GM19193 (cell line): ENCODE results near the gene TMEM260.
A peak's percentile ranks its signal among the peaks of the same experiment; 100 is the strongest.

Experiments used
- POLR2A ChIP-seq: IDR thresholded peaks from 4 replicates; pipeline ENCODE4 v1.6.1; 2011; ENCODE audit not compliant: insufficient read depth, insufficient read length; ENCODE audit errors: extremely low read depth

Gene TMEM260

DNA sequence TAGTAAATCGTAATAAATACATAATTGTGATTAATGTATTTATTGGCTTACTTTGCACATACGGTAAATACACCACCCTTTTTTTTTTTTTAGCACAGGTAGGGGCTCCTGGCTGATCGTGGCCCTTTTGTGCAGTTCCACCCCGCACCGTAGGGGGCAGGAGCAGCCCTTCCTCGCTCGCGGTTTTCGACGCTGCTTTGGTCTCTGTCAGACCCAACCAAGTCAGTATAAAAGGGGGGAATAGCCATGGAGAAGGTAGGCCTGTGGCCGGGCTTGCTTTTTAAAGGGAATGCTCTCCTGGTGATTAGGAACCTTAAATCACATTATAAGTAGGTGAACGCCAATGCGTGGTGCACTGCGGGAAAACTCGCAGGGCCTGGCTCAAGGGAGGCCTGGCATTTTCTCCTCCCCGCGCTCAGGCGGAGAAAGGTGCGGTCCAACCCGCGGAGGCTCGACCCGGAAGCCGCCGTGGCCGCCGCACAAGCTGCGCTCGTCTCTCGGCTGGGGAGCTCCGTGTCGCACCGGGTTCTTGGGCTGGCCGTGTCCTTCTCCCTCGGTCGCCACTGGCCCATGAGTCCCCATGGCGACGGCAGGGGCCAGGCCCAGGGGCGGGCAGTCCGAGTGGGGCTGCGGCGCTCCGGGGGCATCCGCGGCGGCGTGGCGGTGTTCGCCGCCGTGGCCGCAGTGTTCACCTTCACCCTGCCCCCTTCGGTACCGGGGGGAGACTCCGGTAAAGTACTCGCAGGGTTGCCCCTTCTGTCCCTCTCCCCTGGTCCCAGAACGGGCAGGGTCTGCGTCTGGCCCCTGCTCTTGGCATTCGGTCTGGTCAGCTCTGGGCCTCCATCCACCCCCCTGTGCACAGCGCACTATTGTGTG lies at the start of gene TMEM260:
TMEM260 (plus strand) TSS at position 454 of the 876 bp plus-strand sequence; CDS start at position 571, 117 bp downstream.
- TF ChIP-seq POLR2A: peak; percentile 97

DNA sequence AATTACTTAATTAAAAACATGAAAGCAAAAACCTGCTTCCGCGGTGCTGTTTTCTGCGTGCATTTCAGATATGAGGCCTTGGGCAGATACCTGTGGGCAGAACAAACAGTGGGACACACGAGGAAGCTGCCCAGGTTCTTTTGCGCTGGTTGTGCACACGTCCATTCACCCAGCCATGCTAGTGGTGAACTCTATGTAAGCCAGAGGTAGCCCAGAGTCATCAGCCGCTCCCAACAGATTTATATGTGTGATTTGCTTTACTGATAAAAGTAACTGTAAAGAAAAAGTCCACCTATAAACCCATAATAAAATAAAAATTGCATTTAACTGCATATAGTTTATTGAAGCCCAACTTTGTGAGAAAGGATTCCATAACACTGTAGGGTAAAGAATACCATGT lies 47.1 kb upstream of the TMEM260 start:
- no peak for TF ChIP-seq POLR2A

GRCh38 chr14:56534656-56535055 lies 44.9 kb upstream of the TMEM260 start:
- no peak for TF ChIP-seq POLR2A

- TF ChIP-seq POLR2A: no peak
These were observed 39.7 kb upstream of the TMEM260 start for GRCh38 chr14:56539862-56540261.

DNA sequence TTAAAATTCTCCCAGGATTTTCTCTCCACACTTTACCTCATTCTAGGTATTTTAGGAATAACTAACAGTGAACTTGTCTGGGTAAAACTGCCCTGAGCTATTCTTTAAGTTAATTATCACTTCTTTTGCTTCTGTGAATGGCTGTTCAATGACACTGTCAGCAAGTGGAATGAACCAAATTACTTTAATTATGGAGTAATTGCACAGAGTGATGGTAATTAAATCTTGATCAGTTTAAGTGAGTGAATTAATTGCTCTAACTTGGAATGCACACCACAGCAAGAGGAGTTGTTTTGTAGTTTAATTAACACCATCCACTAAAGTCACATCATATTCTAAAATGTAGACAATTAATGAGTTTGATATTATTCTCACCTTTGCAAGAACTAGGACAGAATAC lies 36.2 kb upstream of the TMEM260 start:
- no peak for TF ChIP-seq POLR2A

GRCh38 chr14:56549721-56550120 lies 29.9 kb upstream of the TMEM260 start:
- TF ChIP-seq POLR2A: no peak

GRCh38 chr14:56552615-56553014 lies 27.0 kb upstream of the TMEM260 start:
- TF ChIP-seq POLR2A: no peak

DNA sequence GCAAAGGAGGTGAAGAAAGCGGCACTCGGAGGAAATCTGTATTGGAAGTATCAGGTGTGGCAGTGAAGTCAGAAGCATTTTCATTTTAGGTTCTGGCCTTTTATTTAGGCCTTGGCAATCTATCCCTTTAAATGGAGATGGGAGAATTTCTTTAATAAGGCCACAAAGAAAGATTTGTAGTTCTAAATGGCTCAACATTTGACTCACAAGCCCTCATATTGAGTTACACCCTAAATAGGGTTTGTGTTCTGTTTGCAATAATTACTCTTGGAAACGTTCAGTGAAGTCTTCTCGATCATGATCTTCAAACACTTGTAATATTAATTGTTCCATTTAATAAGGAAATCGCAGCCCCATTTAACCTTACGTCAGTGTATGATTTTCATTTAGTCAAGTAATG lies 25.3 kb upstream of the TMEM260 start:
- TF ChIP-seq POLR2A: no peak

DNA sequence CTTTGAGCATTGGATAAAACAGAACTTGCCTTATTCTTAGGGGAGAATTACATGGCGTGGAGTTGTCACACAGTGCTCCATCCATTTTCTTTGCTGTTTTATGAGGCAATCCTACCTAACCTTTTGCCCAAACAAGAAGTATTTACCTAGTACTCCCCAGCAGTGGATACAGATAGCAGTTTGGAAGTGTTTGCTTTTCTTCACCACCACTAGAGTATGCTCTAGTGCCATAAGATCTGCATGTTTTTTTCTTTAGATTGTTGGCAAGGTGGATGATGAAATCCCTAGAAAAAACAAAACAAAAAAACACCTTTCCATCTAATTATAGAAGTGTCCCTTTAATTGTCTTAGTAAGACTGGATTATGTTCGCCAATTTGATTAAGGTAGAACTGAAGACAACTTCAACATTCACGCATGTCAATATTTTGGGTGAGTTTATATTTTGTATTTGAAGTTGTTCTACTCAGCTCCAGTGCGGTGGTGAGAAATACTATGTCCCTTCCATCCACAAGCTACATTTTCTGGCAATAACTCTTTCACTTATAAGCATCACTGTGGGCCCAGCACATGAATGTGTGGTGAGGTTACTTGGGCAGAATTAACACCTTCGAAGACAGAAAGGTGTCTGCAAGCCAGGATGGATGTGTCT lies 23.6 kb upstream of the TMEM260 start:
- no peak for TF ChIP-seq POLR2A

DNA sequence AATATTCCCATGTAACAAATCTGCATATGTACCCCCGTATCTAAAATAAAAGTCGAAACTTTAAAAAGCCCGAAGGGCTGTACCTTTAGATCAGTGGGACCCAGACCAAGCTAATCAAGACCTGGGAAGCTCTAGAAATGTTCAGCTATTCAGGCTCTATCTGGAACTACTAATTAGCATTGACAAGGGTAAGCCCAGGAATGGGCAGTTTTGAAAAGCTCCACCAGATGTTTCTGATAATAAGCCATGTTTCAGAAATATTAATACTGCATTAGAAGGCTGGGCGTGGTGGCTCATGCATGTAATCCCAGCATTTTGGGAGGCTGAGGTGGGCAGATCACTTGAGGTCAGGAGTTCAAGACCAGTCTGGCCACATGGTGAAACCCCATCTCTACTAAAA lies 20.4 kb upstream of the TMEM260 start:
- no peak for TF ChIP-seq POLR2A

- TF ChIP-seq POLR2A: no peak
These were observed 18.0 kb upstream of the TMEM260 start for GRCh38 chr14:56561606-56562005.

GRCh38 chr14:56562883-56563282 lies 16.7 kb upstream of the TMEM260 start:
- TF ChIP-seq POLR2A: no peak

DNA sequence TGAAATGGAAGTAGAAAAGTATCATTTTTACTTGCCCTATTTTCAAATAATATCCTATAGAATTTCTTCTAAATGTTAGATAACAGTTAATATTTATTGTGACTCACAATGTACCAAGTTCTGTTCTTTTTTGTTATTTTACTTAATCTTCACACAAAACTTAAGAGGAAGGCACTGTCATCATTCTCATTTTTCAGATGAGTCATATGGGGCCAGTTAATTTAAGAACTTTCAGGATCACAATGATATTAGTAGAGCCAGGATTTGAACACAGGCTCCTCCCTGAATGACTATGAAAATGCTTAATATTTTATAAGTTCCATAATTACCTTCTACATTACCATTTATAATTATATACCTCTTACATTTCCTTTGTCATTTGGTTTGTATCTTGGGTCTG lies 10.4 kb upstream of the TMEM260 start:
- no peak for TF ChIP-seq POLR2A

- no peak for TF ChIP-seq POLR2A
These were observed 9.3 kb upstream of the TMEM260 start for GRCh38 chr14:56570295-56570694.

GRCh38 chr14:56580221-56580711 lies 668 bp downstream of the TMEM260 start:
- no peak for TF ChIP-seq POLR2A
